K562 (cell line): Measurements from ENCODE around the gene MASTL. TPM values are rescaled to one million over a fixed set of nuclear protein-coding genes. Genes with fewer than 3 reads are reported as not detected.
A peak's percentile ranks its signal among the peaks of the same experiment; 100 is the strongest.

ENCODE experiments used
- ATAC-seq: fragments of 200-7000 bp; cut with Tn5 transposase; 3 replicates; pipeline ENCODE4 v1.9.1; 2020; ENCODE audit warnings: moderate library complexity
- BruUV-seq: library from RNA; stranded (reverse); fragments of 400-500 nt; replicated peaks from 2 replicates; lab custom pipeline; 2021; lab: Mats Ljungman, UMichigan
- CTCF ChIA-PET: fragments of 300-600 bp; formaldehyde crosslinking; extraction: SDS; loops from one replicate; lab custom pipeline; 2021; ENCODE audit warnings: low intra/inter-chr PET ratio; lab: Yijun Ruan, JAX
- POLR2A ChIA-PET: fragments of 300-600, 350-650 bp; sonication (Branson Sonifier 250); formaldehyde crosslinking; extraction: SDS; loops from one replicate; lab custom pipeline; 2021; ENCODE audit warnings: antibody characterized with exemption, inconsistent platforms; lab: Yijun Ruan, JAX
- DNase-seq, 4 experiments: peaks; one replicate each; pipeline versions ENCODE4 v3.0.0 to v3.0.0-alpha.2; 2011 to 2018; ENCODE audit warnings: low spot score in 3 of 4, mixed read lengths in 3 of 4; ENCODE audit errors: extremely low read depth in 1 of 4
- FAIRE-seq: peaks from 2 replicates; lab custom pipeline; 2011; peaks lifted over from hg19 to GRCh38; lab: Jason Lieb, UNC
- H2AFZ ChIP-seq: 2 replicates; pipeline ENCODE4 v1.6.0; 2011; ENCODE audit warnings: low read depth, low read length, control low read depth, inconsistent platforms
- H3K27ac ChIP-seq: fragments of 200-600 bp; 3 replicates; pipeline ENCODE4 v1.8.0; 2011; ENCODE audit warnings: low read depth, mild to moderate bottlenecking, control low read depth, inconsistent platforms, low read length, moderate library complexity, mixed read lengths; ENCODE audit errors: extremely low read depth
- H3K27me3 ChIP-seq, 2 experiments: fragments of 300-600 bp in 1 of 2; 2 replicates in 1 of 2; 3 replicates in 1 of 2; pipeline versions ENCODE4 v1.6.0 to v1.8.0; 2011; ENCODE audit warnings: inconsistent platforms in 2 of 2, low read length in 2 of 2, mild to moderate bottlenecking in 1 of 2, mixed read lengths in 1 of 2, moderate library complexity in 1 of 2; ENCODE audit not compliant: control insufficient read depth in 2 of 2, insufficient read depth in 2 of 2
- H3K36me3 ChIP-seq: fragments of 300-600 bp; 3 replicates; pipeline ENCODE4 v1.8.0; 2011; ENCODE audit warnings: mild to moderate bottlenecking, low read length, inconsistent platforms; ENCODE audit not compliant: control insufficient read depth, insufficient read depth
- H3K4me1 ChIP-seq, 2 experiments: fragments of 200-600 bp in 1 of 2; replicated peaks in 1 of 2; 2 replicates in 1 of 2; 3 replicates in 1 of 2; pipeline versions ENCODE4 v1.5.1 to v1.8.0; 2011; ENCODE audit warnings: inconsistent platforms in 2 of 2, low read length in 2 of 2, mild to moderate bottlenecking in 1 of 2, mixed read lengths in 1 of 2, moderate library complexity in 1 of 2; ENCODE audit not compliant: control insufficient read depth in 2 of 2, insufficient read depth in 2 of 2
- H3K4me2 ChIP-seq: 2 replicates; pipeline ENCODE4 v1.6.1; 2011; ENCODE audit warnings: low read length, control low read depth, inconsistent platforms, mixed read lengths; ENCODE audit not compliant: insufficient read depth
- H3K4me3 ChIP-seq: fragments of 200-600 bp; sonication (generic), shearing (Covaris generic); 2 replicates; pipeline ENCODE4 v1.5.1; 2016; ENCODE audit warnings: control low read depth, inconsistent platforms
- H3K79me2 ChIP-seq: fragments of 200-600 bp; 3 replicates; pipeline ENCODE4 v1.8.0; 2011; ENCODE audit warnings: low read length, inconsistent platforms; ENCODE audit not compliant: control insufficient read depth, insufficient read depth
- H3K9ac ChIP-seq, 2 experiments: 2 replicates each; pipeline versions ENCODE4 v1.6.0 to v1.6.1; 2011; ENCODE audit warnings: low read depth in 2 of 2, low read length in 2 of 2, control low read depth in 1 of 2, inconsistent platforms in 1 of 2, mild to moderate bottlenecking in 1 of 2, mixed read lengths in 1 of 2; ENCODE audit not compliant: insufficient read depth in 1 of 2
- H3K9me1 ChIP-seq: one replicate; pipeline ENCODE4 v1.6.0; 2011; ENCODE audit warnings: inconsistent platforms, mild to moderate bottlenecking, low read length, moderate library complexity; ENCODE audit not compliant: control insufficient read depth, insufficient read depth
- H3K9me3 ChIP-seq: replicated peaks from 2 replicates; pipeline ENCODE4 v1.5.1; 2011; ENCODE audit warnings: low read depth, low read length, inconsistent platforms; ENCODE audit not compliant: control insufficient read depth, insufficient read depth
- H4K20me1 ChIP-seq: replicated peaks from 2 replicates; pipeline ENCODE4 v1.6.1; 2011; ENCODE audit warnings: low read length, inconsistent platforms, mixed read lengths; ENCODE audit not compliant: control insufficient read depth, insufficient read depth
- ARID1B ChIP-seq: fragments of 450-650 bp; IDR thresholded peaks from 2 replicates; pipeline ENCODE4 v1.6.1; 2016; ENCODE audit warnings: antibody characterized with exemption, mild to moderate bottlenecking, inconsistent platforms
- BRD4 ChIP-seq: fragments of 200-600 bp; sonication (generic); IDR thresholded peaks from 2 replicates; pipeline ENCODE4 v1.6.1; 2017; ENCODE audit warnings: inconsistent platforms
- CEBPB ChIP-seq: fragments of 450-650 bp; IDR thresholded peaks from 2 replicates; pipeline ENCODE4 v1.6.1; 2016; ENCODE audit warnings: missing genetic modification characterization, missing compliant biosample characterization
- CEBPG ChIP-seq, 3 experiments: fragments of 200-800 bp in 1 of 3; sonication (Bioruptor generic) in 1 of 3; sonication (generic) in 1 of 3; formaldehyde crosslinking in 1 of 3; IDR thresholded peaks in 2 of 3; conservative IDR thresholded peaks in 1 of 3; 2 replicates each; pipeline versions ENCODE4 v1.6.1 to v1.8.0; 2016 to 2022; ENCODE audit warnings: missing compliant biosample characterization in 2 of 3, missing genetic modification characterization in 2 of 3, mild to moderate bottlenecking in 1 of 3, missing genetic modification reagents in 1 of 3
- ID3 ChIP-seq, 2 experiments: fragments of 250-450 bp in 1 of 2; fragments of 450-650 bp in 1 of 2; sonication (Bioruptor Pico) in 1 of 2; IDR thresholded peaks; 2 replicates each; pipeline versions ENCODE4 v1.6.1 to v1.8.0; 2016 to 2021; ENCODE audit warnings: mild to moderate bottlenecking in 2 of 2, moderate library complexity in 2 of 2, missing compliant biosample characterization in 1 of 2, missing genetic modification characterization in 1 of 2
- NONO ChIP-seq, 2 experiments: fragments of 200-400 bp in 1 of 2; fragments of 450-650 bp in 1 of 2; formaldehyde crosslinking in 1 of 2; IDR thresholded peaks; 2 replicates each; pipeline ENCODE4 v1.6.1; 2017; ENCODE audit warnings: low read depth in 2 of 2, mild to moderate bottlenecking in 2 of 2, moderate library complexity in 2 of 2, low read length in 1 of 2
- RAD51 ChIP-seq: fragments of 450-650 bp; IDR thresholded peaks from 2 replicates; pipeline ENCODE4 v1.7.1; 2016; ENCODE audit warnings: low read depth, mild to moderate bottlenecking, borderline replicate concordance
- ZNF512 ChIP-seq: IDR thresholded peaks from 2 replicates; pipeline ENCODE4 v1.6.1; 2016; ENCODE audit warnings: missing genetic modification characterization, missing compliant biosample characterization
- ZNF785 ChIP-seq: fragments of 250-450 bp; sonication (Bioruptor Pico); IDR thresholded peaks from 2 replicates; pipeline ENCODE4 v1.4.0; 2020; ENCODE audit warnings: mild to moderate bottlenecking
- WGBS: fragments of 100-300 bp; shearing (Covaris generic); methylation state at CpG from one replicate; pipeline ENCODE4 v1.1.6; 2016; ENCODE audit warnings: low coverage, mixed read lengths; ENCODE audit not compliant: insufficient coverage; ENCODE audit errors: missing lambda C conversion rate; 5-methylcytosine and 5-hydroxymethylcytosine counted together
- in situ Hi-C: fragments of 300-500 bp; cut with MboI; formaldehyde crosslinking; loops from 4 replicates; pipeline ENCODE4 v1.15.0; 2018; ENCODE audit warnings: inconsistent platforms, mixed read lengths
- intact Hi-C: fragments of 100-400 bp; cut with micrococcal nuclease; formaldehyde crosslinking; loops from 2 replicates; pipeline ENCODE4 v1.14.2; 2022
- polyA plus RNA-seq, 8 experiments: library from polyadenylated mRNA; depleted of rRNA in 4 of 8; stranded (reverse) in 5 of 8; unstranded in 3 of 8; fragments of >200 nt; fragmentation: Nextera tagmentation in 2 of 8; fragmentation: Illumina TruSeq in 1 of 8; extraction: Ambion mirVana in 2 of 8; extraction: Trizol in 1 of 8; gene quantifications; 2 replicates each; pipeline versions ENCODE4 v1.2.1 to v1.2.3, GENCODE V29; 2011 to 2014; ENCODE audit warnings: inconsistent platforms in 1 of 8, missing spikeins in 1 of 8
- total RNA-seq, 7 experiments: library from RNA; depleted of rRNA in 6 of 7; stranded (reverse); fragments of >200 nt in 6 of 7; fragmentation: Illumina TruSeq in 2 of 7; extraction: Trizol in 2 of 7; gene quantifications; 2 replicates each; pipeline versions ENCODE4 v1.2.1 to v1.2.3, GENCODE V29; 2011 to 2021; ENCODE audit warnings: low replicate concordance in 1 of 7

Gene MASTL
- total and polyA plus RNA-seq, 9 of the 15 experiments (the other 6 are each of a cell fraction or from before 2014, with no cell fraction given): 6.8 to 29.9 (median 23.1) TPM

GRCh38 chr10:27153329-27153728 lies 1.8 kb upstream of the MASTL start:
- Histone ChIP-seq H3K4me3 (peak overlapping the region; percentile 70), H3K4me1 (peaks cover 7 to 16% of the 10 kb centered on the region in 2 experiments; a peak in 4 of 5 replicates), H4K20me1 (peaks cover 9% of the 10 kb centered on the region; the same call in 1 of the 2 replicates), H3K36me3 (peaks cover 41% of the 10 kb centered on the region), H3K27me3 (no peaks in the 10 kb centered on the region), H3K9me1 (no peaks in the 10 kb centered on the region), H3K9me3 (no peaks in the 10 kb centered on the region), H3K4me2 (peak overlapping the region; percentile 97), H3K79me2 (peaks cover 98% of the 10 kb centered on the region), H3K9ac (peak overlapping the region; percentile 98 to 100; a peak in 3 of 4 replicates), H3K27ac (peak overlapping the region; percentile 98), H2AFZ (no peak overlapping the region)
- ATAC-seq (no peak), DNase-seq (no peak), FAIRE-seq (no peak)
- in situ Hi-C loops (no loop called here), intact Hi-C loops (loop anchor here (10.0 kb wide), 1 partner anchor 289 kb away; the partner anchor contains the start of gene ABI1)
- ChIA-PET POLR2A (interaction anchor here (0.9 to 2.3 kb wide), 5 partner anchors 10 to 25 kb away, joined by 3 to 12 read pairs (median 7); no protein-coding TSS in a partner anchor), CTCF (no interaction called here)
- 0% methylated on average over 6 of the region's 6 CpGs for WGBS
- BruUV-seq: no TSS peak
- TF ChIP-seq ZNF512 (tag) (0 out of 2 replicates have a peak, but pooled peaks have one; percentile 14), RAD51 (no peak), NONO (IDR thresholded peaks at IDR 0.05; ENCODE audit: low read depth in 2 of 2, low read length in 1 of 2) (0 out of 4 replicates have a peak, but pooled peaks of 1 of the 2 experiments have one; percentile 7), ARID1B (no peak), ZNF785 (CRISPR knock-in tag) (no peak), BRD4 (peak; percentile 19; the same call in 1 of the 2 replicates), ID3 (CRISPR knock-in tag; IDR thresholded peaks at IDR 0.05) (no peak), ID3 (tag; IDR thresholded peaks at IDR 0.05) (no peak), CEBPG (CRISPR knock-in tag; IDR thresholded peaks at IDR 0.05) (no peak), CEBPG (tag; conservative IDR thresholded peaks at IDR 0.05 in 1 of 2, IDR thresholded peaks at IDR 0.05 in 1 of 2) (peak; percentile 40 to 70; a peak in 2 of 4 replicates), CEBPB (peak; percentile 24; the same call in 1 of the 2 replicates)
